K562 (cell line): ENCODE data around the gene PKP1. TPM values are rescaled to one million over a fixed set of nuclear protein-coding genes. Genes with fewer than 3 reads are reported as not detected.

Experiments used
- ATAC-seq: fragments of 200-7000 bp; cut with Tn5 transposase; 3 replicates; pipeline ENCODE4 v1.9.1; 2020; ENCODE audit warnings: moderate library complexity
- BruUV-seq: library from RNA; stranded (reverse); fragments of 400-500 nt; replicated peaks from 2 replicates; lab custom pipeline; 2021; lab: Mats Ljungman, UMichigan
- CTCF ChIA-PET: fragments of 300-600 bp; formaldehyde crosslinking; extraction: SDS; loops from one replicate; lab custom pipeline; 2021; ENCODE audit warnings: low intra/inter-chr PET ratio; lab: Yijun Ruan, JAX
- POLR2A ChIA-PET: fragments of 300-600, 350-650 bp; sonication (Branson Sonifier 250); formaldehyde crosslinking; extraction: SDS; loops from one replicate; lab custom pipeline; 2021; ENCODE audit warnings: antibody characterized with exemption, inconsistent platforms; lab: Yijun Ruan, JAX
- DNase-seq, 4 experiments: peaks; one replicate each; pipeline versions ENCODE4 v3.0.0 to v3.0.0-alpha.2; 2011 to 2018; ENCODE audit warnings: low spot score in 3 of 4, mixed read lengths in 3 of 4; ENCODE audit errors: extremely low read depth in 1 of 4
- FAIRE-seq: peaks from 2 replicates; lab custom pipeline; 2011; peaks lifted over from hg19 to GRCh38; lab: Jason Lieb, UNC
- H2AFZ ChIP-seq: 2 replicates; pipeline ENCODE4 v1.6.0; 2011; ENCODE audit warnings: low read depth, low read length, control low read depth, inconsistent platforms
- H3K27ac ChIP-seq: fragments of 200-600 bp; 3 replicates; pipeline ENCODE4 v1.8.0; 2011; ENCODE audit warnings: low read depth, mild to moderate bottlenecking, control low read depth, inconsistent platforms, low read length, moderate library complexity, mixed read lengths; ENCODE audit errors: extremely low read depth
- H3K27me3 ChIP-seq, 2 experiments: fragments of 300-600 bp in 1 of 2; 2 replicates in 1 of 2; 3 replicates in 1 of 2; pipeline versions ENCODE4 v1.6.0 to v1.8.0; 2011; ENCODE audit warnings: inconsistent platforms in 2 of 2, low read length in 2 of 2, mild to moderate bottlenecking in 1 of 2, mixed read lengths in 1 of 2, moderate library complexity in 1 of 2; ENCODE audit not compliant: control insufficient read depth in 2 of 2, insufficient read depth in 2 of 2
- H3K36me3 ChIP-seq: fragments of 300-600 bp; 3 replicates; pipeline ENCODE4 v1.8.0; 2011; ENCODE audit warnings: mild to moderate bottlenecking, low read length, inconsistent platforms; ENCODE audit not compliant: control insufficient read depth, insufficient read depth
- H3K4me1 ChIP-seq, 2 experiments: fragments of 200-600 bp in 1 of 2; replicated peaks in 1 of 2; 2 replicates in 1 of 2; 3 replicates in 1 of 2; pipeline versions ENCODE4 v1.5.1 to v1.8.0; 2011; ENCODE audit warnings: inconsistent platforms in 2 of 2, low read length in 2 of 2, mild to moderate bottlenecking in 1 of 2, mixed read lengths in 1 of 2, moderate library complexity in 1 of 2; ENCODE audit not compliant: control insufficient read depth in 2 of 2, insufficient read depth in 2 of 2
- H3K4me2 ChIP-seq: 2 replicates; pipeline ENCODE4 v1.6.1; 2011; ENCODE audit warnings: low read length, control low read depth, inconsistent platforms, mixed read lengths; ENCODE audit not compliant: insufficient read depth
- H3K4me3 ChIP-seq: fragments of 200-600 bp; sonication (generic), shearing (Covaris generic); 2 replicates; pipeline ENCODE4 v1.5.1; 2016; ENCODE audit warnings: control low read depth, inconsistent platforms
- H3K79me2 ChIP-seq: fragments of 200-600 bp; 3 replicates; pipeline ENCODE4 v1.8.0; 2011; ENCODE audit warnings: low read length, inconsistent platforms; ENCODE audit not compliant: control insufficient read depth, insufficient read depth
- H3K9ac ChIP-seq, 2 experiments: 2 replicates each; pipeline versions ENCODE4 v1.6.0 to v1.6.1; 2011; ENCODE audit warnings: low read depth in 2 of 2, low read length in 2 of 2, control low read depth in 1 of 2, inconsistent platforms in 1 of 2, mild to moderate bottlenecking in 1 of 2, mixed read lengths in 1 of 2; ENCODE audit not compliant: insufficient read depth in 1 of 2
- H3K9me1 ChIP-seq: one replicate; pipeline ENCODE4 v1.6.0; 2011; ENCODE audit warnings: inconsistent platforms, mild to moderate bottlenecking, low read length, moderate library complexity; ENCODE audit not compliant: control insufficient read depth, insufficient read depth
- H3K9me3 ChIP-seq: replicated peaks from 2 replicates; pipeline ENCODE4 v1.5.1; 2011; ENCODE audit warnings: low read depth, low read length, inconsistent platforms; ENCODE audit not compliant: control insufficient read depth, insufficient read depth
- H4K20me1 ChIP-seq: replicated peaks from 2 replicates; pipeline ENCODE4 v1.6.1; 2011; ENCODE audit warnings: low read length, inconsistent platforms, mixed read lengths; ENCODE audit not compliant: control insufficient read depth, insufficient read depth
- NKRF ChIP-seq: fragments of 450-650 bp; IDR thresholded peaks from 2 replicates; pipeline ENCODE4 v1.6.1; 2016; ENCODE audit warnings: borderline replicate concordance
- PHB ChIP-seq: fragments of 250-450 bp; sonication (Bioruptor Pico); IDR thresholded peaks from 2 replicates; pipeline ENCODE4 v1.5.0; 2021
- POLR3A ChIP-seq: IDR thresholded peaks from 2 replicates; pipeline ENCODE4 v1.6.1; 2011; ENCODE audit warnings: borderline replicate concordance, mild to moderate bottlenecking, moderate library complexity; ENCODE audit not compliant: insufficient read length, insufficient read depth; ENCODE audit errors: extremely low read depth
- ZNF431 ChIP-seq: sonication (generic); formaldehyde crosslinking; IDR thresholded peaks from 2 replicates; pipeline ENCODE4 v1.8.0; 2022; ENCODE audit warnings: mild to moderate bottlenecking, missing genetic modification reagents
- WGBS: fragments of 100-300 bp; shearing (Covaris generic); methylation state at CpG from one replicate; pipeline ENCODE4 v1.1.6; 2016; ENCODE audit warnings: low coverage, mixed read lengths; ENCODE audit not compliant: insufficient coverage; ENCODE audit errors: missing lambda C conversion rate; 5-methylcytosine and 5-hydroxymethylcytosine counted together
- in situ Hi-C: fragments of 300-500 bp; cut with MboI; formaldehyde crosslinking; loops from 4 replicates; pipeline ENCODE4 v1.15.0; 2018; ENCODE audit warnings: inconsistent platforms, mixed read lengths
- intact Hi-C: fragments of 100-400 bp; cut with micrococcal nuclease; formaldehyde crosslinking; loops from 2 replicates; pipeline ENCODE4 v1.14.2; 2022
- polyA plus RNA-seq, 8 experiments: library from polyadenylated mRNA; depleted of rRNA in 4 of 8; stranded (reverse) in 5 of 8; unstranded in 3 of 8; fragments of >200 nt; fragmentation: Nextera tagmentation in 2 of 8; fragmentation: Illumina TruSeq in 1 of 8; extraction: Ambion mirVana in 2 of 8; extraction: Trizol in 1 of 8; gene quantifications; 2 replicates each; pipeline versions ENCODE4 v1.2.1 to v1.2.3, GENCODE V29; 2011 to 2014; ENCODE audit warnings: inconsistent platforms in 1 of 8, missing spikeins in 1 of 8
- total RNA-seq, 7 experiments: library from RNA; depleted of rRNA in 6 of 7; stranded (reverse); fragments of >200 nt in 6 of 7; fragmentation: Illumina TruSeq in 2 of 7; extraction: Trizol in 2 of 7; gene quantifications; 2 replicates each; pipeline versions ENCODE4 v1.2.1 to v1.2.3, GENCODE V29; 2011 to 2021; ENCODE audit warnings: low replicate concordance in 1 of 7

Gene PKP1
- total and polyA plus RNA-seq, 9 of the 15 experiments (the other 6 are each of a cell fraction or from before 2014, with no cell fraction given), result not detected

- no TSS peak for BruUV-seq
- H3K27ac ChIP-seq, result no peak overlapping the region
- no peak for ATAC-seq
- H3K36me3 ChIP-seq, result no peaks in the 10 kb centered on the region
- ChIA-PET POLR2A (interaction anchor here (0.5 to 1.2 kb wide), 3 partner anchors 9 to 262 kb away, joined by 3 to 4 read pairs (median 3); no protein-coding TSS in a partner anchor), CTCF (no interaction called here)
- H3K9me1 ChIP-seq, result no peaks in the 10 kb centered on the region
- no peaks in the 10 kb centered on the region for H3K4me1 ChIP-seq
- no peak overlapping the region for H2AFZ ChIP-seq
- intact Hi-C loops (no loop called here), in situ Hi-C loops (no loop called here)
- H4K20me1 ChIP-seq, result no peaks in the 10 kb centered on the region; the same call in 1 of the 2 replicates
- H3K79me2 ChIP-seq, result no peaks in the 10 kb centered on the region
- H3K4me2 ChIP-seq, result no peak overlapping the region
- TF ChIP-seq NKRF (no peak), POLR3A (no peak), ZNF431 (no peak), PHB (no peak)
- no peak for DNase-seq
- H3K4me3 ChIP-seq, result no peak overlapping the region
- WGBS, result 0% methylated on average over 2 of the region's 2 CpGs
- H3K27me3 ChIP-seq, result peaks cover 24 to 66% of the 10 kb centered on the region in 2 experiments
- H3K9me3 ChIP-seq, result no peaks in the 10 kb centered on the region
- no peak for FAIRE-seq
- H3K9ac ChIP-seq, result no peak overlapping the region
These were observed 47.2 kb downstream of the PKP1 start for GRCh38 chr1:201330541-201330940.
